Activated naive CD4-positive, alpha-beta T cell (primary cell): ENCODE measurements around the gene PLS3.

Experiments used
- DNase-seq, 4 experiments: peaks; one replicate each; lab custom pipeline; 2025; lab: John Stamatoyannopoulos, UW

Gene PLS3

DNA sequence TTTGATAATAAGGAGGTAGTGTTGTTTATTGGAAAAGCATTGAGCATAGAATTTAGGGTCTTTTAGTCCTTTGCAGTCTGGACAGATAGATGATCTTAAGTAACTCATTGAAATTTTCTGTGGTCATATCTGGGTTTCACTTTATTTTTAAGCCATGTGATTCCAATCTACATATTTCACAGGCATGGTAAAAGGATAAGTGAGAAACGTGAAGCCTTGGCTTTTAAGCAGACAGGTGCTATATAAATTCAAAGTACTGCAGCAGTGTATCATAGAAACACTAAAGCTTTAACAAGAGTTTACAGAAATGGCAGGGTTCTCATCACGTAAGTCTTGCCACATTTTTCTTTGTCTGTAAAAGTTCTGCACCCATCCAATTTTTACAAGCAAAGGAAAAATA lies 4.9 kb downstream of the PLS3 start:
- DNase-seq: no peak

DNA sequence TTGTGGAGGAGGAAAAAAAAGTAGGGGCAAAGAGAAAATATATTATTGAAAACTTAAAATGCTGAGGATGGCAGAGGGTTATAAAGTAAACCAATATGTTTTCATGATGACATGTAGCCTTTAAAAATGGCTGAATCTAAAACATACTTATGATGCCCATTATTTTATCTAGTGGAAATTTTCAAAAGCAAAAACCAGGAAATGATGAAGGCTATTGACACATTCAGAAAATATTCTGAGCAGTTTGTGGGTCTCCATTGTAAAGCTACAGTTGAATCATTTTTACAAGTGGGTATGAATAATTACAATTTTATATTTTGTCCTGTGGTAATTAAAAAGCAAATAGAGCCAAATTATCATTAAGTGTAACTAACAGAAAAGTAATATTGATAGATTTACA lies 10.7 kb downstream of the PLS3 start:
- DNase-seq: no peak

DNA sequence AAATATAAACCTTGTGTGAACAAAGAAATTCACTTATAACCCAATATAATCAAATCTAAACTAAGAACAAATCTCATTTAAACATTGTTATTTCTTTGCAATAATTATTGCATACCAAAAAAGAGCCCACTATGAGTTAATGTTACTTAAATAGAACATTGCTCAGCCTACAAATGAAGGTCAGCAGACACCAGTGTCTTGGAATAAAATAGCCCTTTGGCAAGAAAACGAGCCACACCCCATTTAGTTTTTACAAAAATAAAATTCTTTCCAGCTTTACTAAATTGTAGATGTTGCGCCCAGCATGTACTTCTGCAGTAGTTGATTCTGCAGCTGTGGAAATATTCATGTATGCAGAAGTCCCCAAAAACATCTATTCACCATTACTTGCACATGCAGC lies 12.2 kb downstream of the PLS3 start:
- no peak for DNase-seq

DNA sequence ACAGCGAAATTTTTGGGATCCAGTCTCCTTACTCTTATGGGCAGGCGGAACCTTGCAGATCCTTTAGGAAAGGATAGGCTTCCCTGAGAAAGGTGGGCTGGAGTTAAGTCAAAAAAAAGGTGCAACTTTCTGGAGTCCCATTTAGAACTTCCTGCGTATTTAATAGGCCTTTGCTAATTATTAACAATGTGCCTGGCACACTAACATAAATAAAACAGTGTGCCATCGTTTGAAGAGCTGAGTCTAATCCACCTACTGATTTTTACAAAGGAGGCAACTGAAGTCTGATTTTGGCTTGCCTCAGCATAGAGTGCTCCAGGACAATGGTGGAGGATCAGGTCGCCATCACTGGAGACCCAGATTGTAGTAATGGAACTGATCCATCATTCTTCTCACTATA lies 15.7 kb downstream of the PLS3 start:
- DNase-seq: no peak

DNA sequence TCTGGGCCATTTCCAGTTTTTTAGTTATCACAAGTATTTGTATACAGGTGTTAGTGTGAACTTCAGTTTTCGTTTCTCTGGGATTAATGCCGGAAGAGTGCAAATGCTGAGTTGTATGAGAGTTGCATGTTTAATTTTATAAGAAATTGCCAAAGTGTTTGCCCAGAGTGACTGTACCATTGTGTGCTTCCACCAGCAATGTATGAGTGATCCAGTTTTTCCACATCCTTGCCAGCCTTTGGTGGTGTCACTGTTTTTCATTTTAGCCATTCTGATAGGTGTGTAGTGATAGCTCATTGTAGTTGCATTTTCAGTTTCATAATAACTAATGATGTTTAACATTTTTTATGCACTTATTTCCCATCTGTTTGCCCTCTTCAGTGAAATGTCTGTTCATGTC lies 18.4 kb downstream of the PLS3 start:
- DNase-seq: no peak

DNA sequence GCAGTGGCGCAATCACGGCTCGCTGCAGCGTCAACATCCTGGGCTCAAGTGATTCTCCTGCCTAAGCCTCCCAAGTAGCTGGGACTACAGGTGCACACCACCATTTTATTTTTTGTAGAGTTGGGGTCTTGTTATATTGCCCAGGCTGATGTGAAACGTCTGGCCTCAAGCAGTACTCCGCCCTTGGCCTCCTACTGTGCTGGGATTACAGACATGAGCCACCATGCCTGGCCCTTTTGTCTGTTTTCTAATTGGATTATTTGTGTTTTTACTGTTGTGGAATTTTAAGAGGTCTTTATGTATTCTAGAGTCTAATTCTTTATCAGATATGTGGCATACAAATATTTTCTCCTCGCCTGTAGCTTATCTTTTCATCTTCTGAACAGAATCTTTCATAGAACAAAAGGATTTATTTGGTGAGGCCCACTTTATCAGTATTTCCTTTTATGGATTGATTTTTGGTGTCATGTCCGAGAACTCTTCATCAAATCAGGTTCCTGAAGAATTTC lies 18.9 kb downstream of the PLS3 start:
- DNase-seq: no peak

DNA sequence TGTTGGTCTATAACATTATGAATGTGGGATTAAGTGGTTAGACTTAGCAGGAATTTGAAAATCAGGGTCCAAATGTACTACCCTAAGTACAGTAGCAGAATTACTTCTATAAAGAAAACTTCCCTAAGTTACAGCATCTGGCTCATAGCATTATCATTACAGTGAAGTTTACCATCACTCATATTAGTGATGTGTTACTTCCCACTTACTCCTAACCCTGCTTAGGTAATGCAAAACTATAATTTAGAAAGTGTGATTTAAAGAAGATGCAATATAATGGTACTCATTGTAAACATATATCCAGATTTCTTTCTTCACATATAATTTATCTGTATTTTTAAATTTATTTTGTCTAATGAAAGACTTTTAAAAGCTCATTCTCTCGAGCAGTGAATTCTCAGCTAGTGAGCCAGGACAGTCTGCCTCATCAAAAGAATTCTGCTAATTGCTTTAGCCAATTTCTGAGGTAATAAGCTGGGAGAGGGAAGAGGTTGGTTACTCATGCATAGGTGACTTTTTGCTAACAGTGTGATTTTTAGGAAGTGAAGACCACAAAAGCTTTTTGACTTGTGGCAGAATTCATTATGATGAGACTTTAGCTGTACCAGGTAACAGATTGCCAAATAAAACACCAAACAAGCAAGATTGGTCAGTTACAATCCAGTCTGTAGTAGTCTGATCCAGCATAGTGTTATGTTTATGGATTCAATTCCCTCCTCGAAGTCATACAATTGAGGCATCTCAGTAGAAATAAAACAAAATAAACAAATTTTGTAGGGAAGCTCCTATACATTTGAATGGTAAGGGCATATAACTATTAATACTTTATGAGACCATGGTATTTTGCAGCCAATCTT lies 21.0 kb downstream of the PLS3 start:
- no peak for DNase-seq

DNA sequence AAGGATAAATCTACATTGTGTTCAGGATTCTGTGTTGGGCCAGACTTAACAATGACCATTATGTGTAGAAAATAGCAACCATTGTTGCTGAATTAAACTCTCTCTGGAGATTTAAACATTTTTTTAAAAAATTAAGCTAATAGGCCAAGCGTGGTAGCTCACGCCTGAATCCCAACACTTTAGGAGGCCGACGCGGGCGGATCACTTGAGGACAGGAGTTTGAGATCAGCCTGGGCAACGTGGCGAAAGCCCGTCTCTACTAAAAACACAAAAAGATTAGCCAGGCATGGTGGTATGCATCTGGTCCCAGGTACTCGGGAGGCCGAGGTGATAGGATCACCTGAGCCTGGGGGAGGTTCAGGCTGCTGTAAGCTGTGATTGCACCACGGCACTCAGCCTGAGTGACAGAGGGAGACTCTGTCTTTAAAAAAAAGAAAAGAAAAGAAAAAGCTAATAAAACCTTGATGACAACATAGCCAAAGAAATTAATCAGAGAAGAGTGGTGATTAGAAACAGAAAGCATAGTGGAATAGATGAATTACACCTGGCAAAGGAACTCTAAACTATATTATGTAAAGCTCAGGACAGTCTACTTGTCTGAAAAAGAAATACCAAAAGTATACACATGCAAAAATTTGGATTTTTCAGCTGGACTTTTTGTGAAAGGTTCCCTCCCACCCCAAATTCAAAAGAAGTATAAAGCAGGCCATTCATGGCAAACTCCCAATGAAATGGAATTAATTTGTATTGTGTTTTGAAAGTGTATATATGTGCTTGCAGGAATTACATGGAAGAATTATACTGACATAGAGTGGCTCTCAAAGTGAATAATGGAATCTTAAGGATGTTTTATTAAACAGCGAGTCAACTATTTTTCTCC lies 21.9 kb downstream of the PLS3 start:
- DNase-seq: no peak

DNA sequence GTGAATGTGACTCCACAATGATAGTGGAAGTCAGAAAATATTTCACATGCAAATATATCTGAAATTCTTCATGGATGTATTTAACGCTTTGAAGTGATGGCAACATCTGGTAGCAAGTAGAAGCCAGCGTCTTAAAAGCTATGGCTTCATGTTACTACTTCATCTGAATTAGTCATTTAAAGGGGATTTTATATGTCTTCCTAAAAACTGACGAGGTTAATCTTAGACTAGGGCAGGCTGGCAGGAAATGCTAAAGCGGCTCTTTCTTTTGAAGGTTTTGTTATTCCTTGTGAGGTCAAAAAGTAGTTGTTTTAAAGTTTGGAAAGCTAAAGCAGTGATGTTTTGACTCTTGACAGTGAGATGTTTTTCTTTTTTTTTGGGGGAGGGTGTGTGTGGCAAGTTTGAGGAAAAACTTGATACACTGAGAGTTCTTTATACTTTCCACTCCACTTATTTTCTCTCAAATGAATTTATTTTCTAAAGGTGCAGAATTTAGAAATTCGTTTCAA lies 22.6 kb downstream of the PLS3 start:
- no peak for DNase-seq

DNA sequence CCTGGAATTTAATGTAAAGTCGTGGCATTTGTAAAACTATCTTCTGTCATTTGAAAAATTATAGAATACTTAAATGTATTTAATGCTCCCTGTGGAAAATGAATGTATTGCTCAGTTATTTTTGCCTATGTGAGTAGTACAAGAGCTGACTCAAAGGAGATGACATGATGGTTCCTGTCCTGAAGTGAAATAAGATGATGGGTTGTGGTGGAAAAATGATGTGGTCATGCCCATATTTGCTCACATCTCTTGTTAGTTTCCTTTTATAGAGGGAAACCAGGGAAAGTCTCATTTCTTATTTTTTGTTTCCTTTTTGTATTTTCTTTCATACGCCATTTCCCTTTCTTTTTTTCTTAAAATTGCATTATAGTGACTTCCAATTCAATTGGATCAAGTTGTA lies 23.7 kb downstream of the PLS3 start:
- no peak for DNase-seq

DNA sequence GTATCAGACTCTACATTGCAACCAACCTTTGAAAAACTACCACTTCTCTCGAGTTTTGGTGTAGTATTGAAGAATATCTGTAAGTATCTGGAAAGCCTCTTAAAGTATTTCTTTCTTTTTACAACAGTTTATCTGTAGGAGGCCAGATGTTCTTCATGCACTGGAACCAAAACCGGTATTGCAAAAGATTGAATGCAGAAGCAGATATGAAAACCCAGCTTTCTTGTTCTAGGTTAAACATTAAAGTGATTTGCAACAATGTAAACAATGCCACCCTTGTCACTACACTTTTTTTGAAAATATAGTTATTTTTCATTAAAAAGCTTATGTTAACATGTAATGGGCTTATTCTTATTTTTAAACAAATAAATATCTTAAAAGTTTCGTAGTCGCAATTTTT lies 27.2 kb downstream of the PLS3 start:
- DNase-seq: no peak

DNA sequence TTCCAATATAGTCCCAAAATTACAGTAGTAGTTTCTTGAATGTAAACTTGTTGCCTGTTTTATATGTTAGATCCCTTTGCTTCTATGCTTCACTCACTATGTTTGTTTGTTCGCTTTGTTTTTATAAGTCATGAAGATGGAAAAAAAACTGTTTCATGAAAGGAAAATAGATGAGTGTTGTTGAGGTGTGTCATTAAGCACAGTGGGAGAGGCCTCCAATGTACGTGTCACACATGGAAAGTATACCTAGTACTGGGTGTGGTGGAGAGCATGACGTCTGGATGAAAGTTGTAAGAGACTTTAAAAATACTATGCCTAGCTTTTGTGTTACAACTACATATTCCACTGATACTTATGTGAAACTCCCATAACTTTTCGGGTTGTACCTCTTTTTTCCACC lies 28.4 kb downstream of the PLS3 start:
- no peak for DNase-seq

DNA sequence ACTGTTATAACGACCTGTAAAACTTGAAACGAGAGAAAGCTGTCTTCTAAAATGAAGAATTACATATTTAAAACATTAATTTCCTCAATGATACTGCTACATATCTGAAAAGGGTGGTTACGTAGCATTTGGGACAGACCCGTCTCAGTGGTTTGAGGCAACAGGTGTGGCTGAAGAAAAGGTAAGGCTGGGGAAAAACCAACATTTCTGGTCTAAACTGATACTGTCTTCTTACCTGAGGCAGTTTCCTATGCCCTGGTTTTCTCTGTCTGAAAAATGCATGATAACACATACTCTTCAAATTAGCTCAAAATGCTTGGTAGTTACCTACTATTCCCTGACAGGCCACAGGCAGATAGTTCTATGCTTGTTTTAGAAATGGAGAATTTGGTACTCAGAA lies 30.4 kb downstream of the PLS3 start:
- no peak for DNase-seq

DNA sequence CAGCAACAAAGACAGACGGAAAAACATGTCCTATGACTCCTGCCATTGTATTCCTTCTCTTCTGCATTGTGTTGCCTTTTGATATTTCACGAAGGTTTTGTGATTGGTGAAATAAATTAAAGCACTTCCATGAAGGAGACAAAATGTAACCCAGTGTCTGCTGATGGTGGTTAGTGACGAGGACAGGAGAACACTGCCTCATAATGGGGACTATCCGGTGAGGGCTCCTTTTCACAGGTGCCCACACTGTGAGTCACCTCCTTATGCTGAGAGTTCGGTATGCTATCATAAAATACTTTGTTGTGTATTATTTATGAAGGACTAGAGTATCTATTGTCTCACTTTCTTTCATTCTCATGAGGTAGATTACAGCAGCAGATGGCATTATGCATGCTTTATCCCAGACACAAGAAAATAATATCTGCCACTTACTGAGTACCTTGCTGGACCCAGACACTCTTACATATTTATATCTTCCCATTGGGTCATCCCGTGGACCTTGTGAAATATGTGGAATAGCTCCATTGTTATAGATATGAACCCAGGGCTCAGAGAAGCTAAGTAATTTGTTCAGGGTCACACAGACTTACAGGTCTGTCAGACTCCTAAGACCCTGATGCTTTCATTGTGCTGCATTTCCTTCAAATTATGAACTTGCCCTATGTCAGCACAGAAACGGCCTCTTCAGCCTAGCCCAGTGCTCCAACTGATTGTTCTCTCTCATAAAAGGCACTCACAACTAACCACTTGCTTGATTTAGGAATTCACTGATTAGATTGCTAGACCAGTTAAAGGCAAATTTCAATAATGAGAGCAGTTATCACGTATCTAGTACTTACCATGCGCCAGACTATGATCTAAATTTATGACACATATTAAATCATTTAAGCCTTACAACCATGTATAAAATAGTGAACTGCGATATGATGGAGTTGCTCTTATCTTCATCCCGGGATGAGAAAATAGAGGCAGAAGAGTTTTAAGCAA lies 31.2 kb downstream of the PLS3 start:
- DNase-seq: no peak

DNA sequence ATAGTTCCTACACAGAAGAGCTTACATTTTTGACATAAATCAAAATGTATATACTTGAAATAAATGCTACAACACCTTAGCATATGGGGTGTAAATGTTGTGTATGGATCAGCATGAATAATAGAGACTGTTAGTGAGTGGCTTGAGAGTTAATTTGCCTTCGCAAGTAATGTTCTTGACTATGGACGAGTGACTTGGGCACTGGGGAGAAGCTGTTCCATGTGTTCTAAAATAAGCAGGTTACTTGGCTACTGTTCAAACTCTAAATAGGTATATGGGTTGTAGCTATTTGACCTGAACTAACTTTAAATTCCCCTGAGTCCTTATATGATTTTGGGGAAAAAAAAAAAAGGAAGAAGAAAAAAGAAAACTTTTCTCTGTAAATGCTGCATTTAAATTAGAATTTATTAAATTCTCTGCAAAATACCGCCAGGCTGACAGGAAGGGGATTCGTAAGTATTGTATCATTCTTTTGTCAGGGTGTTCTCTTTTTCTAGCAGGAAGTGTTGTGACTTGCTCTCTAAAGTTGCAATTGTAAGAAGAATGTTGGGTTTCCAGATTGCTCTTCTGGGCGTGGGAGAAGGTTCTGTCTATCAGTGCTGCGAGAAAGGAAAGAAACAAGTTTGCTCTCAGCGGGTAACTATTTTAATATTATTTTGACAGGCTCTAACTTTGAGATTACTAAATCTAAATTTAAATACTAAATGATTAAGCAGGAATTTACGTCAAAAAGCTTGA lies 32.2 kb downstream of the PLS3 start:
- no peak for DNase-seq

DNA sequence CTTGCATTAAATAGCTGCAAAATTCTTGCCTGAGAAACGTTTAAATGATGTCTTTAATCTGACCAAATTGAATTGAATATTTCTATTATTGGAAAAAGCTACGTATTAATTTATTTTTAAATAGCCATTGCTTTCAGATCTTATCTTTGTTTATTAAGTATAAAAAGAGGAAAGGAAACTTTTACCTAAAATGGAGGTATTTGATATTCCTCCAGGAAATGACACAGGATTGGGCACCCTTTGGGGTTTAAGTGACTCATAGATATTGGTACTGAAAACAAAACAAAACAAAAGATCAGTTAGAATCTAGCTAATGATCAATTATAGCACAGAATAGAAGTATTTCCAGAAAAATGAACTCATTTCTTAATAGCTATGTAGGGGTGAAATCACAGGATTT lies 34.1 kb downstream of the PLS3 start:
- DNase-seq: no peak

DNA sequence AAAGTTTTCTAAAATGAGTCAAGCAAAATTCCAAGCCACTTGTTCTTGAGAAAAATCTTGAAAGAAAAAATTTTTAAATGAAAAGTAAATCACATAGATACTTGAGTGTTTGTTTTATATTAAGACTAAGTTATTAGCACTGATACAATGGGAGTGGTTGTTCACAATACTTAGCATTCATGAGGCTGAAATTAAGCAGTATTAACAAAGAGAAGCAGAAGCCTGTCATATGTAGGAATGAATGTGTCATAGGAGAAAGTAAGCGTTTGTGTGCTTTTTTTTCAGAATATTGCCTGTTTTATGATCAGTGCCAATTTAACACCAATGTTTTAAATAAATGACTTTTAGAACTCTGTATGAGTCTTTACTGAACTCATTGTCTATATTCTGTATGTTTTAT lies 37.6 kb downstream of the PLS3 start:
- no peak for DNase-seq

DNA sequence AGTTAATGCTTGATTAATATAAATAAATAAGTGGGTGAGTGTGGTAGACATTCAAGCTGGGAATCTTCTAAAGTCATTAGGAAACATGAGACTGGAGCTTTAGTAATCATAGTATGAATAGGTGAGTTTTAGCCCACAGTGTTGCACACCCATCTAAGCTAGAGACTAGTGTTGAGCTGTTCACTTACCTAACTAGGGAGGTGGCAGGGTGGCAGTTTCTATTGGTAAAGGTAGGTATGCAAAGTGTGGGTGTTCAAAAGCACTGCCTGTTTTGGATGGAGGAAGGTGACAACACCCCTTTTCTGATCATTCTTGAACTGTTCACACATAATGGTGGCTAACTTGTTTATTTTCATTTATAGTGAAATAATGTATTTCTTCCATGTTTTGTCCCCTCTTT lies 41.3 kb downstream of the PLS3 start:
- no peak for DNase-seq

DNA sequence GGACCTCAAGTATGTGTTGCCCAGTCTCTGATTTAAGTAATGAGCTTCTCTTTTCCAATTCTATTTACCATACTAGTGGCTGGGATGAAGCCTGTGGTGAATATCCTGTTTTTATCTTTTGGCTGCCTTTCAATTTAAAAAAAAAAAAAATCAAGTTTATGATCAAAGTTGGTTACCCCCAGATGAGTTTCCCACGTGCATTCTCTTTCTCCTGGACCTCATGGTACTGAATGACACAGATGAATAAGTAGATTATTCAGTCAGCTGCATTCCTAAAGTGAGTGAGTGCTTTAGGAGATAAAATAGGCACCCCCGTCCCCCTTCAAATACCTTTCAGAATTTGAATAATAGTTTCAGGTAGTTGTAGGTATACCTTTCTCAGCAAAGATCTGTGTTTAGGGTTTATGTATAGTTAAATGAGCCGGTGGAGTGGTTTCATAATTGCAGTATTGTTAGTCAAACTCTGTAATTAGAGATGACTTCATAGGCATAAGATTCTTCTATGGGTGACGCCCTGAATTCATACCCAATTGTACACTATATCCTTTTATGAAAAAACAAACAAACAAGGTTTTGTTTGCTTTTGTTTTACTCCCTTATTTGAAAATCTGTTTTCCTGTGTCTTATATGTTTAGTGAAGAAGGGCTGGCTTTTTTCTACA lies 41.9 kb downstream of the PLS3 start:
- no peak for DNase-seq

DNA sequence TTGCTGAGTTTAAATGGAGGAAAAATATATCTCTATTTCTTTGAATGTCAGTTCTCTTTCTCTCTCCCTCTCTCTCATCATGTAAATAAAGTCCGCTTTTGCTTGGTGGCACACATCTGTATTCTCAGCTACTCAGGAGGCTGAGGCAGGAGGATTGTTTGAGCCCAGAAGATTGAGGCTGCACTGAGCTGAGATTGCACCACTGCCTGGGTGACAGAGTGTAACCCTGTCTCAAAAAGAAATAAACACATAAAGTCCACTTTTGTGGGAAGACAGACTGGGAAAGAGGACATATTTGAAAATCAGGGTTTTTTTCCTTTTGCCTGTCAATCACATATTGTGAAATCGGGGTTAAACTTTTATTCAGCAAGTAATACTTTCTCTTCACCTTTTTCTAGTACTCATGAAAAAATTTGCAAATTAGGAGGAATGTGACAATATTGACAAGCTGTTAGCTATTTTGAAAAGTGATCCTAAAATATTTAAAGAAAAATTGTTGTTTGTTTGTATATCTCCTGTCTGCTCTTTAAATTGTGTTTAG lies 42.6 kb downstream of the PLS3 start:
- no peak for DNase-seq
